ENCODE data around the gene CHN2.

Gene CHN2

GRCh38 chr7:29412912-29413311 is 218.3 kb downstream of the CHN2 start:
- DNase-seq, result no peak

- no peak for DNase-seq
Observed at GRCh38 chr7:29413626-29414136, 219.1 kb downstream of the CHN2 start.

GRCh38 chr7:29414216-29414615 is 219.6 kb downstream of the CHN2 start:
- no peak for DNase-seq

DNA sequence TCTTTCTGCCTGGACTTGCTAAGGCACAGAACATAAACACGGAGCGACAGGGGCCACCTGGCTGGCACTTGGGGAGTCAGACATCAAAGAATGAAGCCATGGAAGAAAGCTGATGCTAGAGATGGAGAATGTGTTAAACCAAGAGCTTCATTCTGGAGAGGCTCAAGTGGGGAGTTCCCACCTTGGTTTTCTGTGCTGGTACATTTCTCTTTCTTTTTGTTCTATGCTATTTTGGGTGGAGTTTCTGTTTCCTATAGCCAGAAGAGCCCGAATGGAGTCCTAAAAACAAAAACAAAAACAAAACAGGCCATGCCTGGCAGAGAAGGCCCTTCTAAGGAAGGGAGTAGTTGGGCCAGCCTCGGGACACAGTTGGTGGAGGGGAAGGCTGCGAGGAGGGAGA is 220.6 kb downstream of the CHN2 start:
- DNase-seq, result no peak

DNA sequence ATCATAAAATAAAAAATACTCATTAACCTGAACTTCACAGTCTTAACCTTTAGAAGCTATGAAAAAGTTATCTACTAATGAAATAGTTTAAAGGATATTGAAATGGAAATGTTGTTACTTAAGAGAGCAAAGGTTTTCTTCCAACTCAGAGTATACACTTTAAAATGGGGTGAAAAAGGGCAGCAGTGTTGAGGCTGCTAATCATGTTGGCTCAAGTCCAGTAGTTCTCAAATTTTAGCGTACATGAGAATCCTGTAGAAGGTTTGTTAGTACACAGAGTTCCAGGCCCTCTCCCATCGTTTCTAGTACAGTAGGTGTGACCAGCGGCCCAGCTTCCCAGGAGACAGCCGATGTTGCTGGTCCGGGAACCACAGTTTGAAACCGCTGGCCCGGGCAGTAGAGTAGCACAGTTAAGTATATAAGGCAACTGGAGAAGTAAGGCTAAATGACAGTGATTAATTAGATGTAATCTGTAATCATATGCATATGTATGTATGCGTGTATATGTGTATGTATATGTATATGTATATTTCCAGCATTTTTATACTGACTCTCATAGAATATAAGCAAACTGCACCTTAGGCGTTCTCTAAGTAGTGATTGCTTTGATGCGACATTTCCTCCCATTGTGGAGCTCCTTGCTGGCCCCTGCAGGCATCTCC is 221.8 kb downstream of the CHN2 start:
- no peak for DNase-seq

GRCh38 chr7:29416938-29417305 is 222.3 kb downstream of the CHN2 start:
- no peak for DNase-seq

DNA sequence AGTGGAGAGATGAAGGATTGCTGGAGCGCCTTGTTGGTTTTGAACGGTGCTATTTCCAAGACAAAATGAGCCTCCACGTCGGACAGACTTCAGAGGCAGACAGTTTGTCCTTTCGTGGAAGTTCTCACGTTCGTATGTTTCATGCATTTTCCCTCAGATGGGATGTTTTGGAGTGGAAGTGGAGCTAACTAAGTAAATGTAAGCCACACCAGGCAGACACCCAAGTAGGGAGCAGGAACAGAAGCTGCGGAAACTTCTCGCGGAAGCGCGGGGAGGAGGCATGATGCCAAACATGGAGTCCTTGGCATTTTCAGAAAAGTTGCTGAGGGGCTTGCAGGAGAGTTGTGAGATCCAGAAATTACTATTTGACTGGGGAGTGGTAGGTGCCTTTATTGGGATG is 223.5 kb downstream of the CHN2 start:
- DNase-seq, result no peak

- DNase-seq, result no peak
Observed at GRCh38 chr7:29418651-29419050, 224.1 kb downstream of the CHN2 start.

GRCh38 chr7:29420011-29420410 is 225.4 kb downstream of the CHN2 start:
- no peak for DNase-seq

DNA sequence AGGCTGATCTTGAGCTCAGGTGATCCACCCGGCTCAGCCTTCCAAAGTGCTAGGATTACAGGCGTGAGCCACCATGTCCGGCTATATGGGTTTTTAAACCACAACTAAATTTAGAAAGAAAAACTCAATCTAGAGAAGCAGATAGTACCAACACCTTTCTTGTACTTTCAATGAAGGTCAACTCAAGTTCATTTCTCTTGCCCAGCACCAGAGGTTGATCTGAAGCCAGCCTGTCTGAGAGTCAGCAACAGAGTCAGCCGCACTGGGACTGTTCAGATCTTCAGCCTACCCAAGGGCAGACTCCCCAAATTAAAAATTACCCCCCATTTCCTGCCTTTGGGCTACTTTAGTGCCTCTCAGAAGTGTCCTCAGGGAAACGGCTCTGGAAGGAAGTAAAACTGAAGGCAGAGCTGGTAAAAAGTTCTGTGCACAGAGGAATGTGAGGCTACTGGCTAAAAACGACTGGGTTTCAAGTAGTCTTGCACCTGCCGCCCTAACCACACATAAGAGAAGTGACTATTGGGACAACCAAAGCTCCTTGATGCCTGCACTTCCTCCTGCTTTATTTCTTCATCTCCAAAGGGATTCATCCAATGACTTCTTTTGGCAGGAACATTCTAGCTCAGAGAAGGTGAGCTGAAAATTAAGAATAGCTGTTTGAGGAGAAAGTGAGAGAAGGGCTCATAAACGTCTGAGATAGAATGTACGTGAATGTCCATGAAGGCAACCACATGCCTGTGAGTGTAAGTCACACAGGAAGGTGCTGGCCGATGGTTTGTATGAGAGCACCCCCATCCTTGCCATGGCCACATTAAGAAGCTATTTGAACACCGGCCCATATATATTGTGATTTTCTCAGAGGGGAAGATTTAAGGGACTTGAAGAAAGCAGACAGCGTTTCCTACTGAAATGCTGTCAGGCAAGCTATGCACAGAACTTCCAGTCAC is 226.7 kb downstream of the CHN2 start:
- no peak for DNase-seq

DNA sequence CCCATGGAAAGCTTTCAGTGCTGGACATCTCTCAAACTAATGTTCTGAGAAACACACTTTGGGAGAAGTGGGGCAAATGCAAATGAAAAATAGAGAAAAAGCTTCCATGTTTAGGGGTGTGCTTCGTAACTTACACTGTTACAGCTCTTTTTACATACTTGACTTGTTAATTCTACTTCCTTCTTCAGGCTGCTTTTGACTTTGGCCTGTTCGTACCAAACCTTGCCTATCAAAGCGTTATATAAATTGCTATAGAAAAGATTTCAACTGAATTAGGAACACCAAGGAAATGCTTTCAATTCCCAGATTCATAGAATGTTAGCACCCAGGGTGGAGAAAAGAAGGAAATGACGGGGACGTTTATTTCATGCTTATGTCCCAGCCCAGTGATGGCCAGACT is 228.3 kb downstream of the CHN2 start:
- DNase-seq, result no peak

GRCh38 chr7:29424295-29424983 is 229.9 kb downstream of the CHN2 start:
- no peak for DNase-seq

GRCh38 chr7:29424984-29425309 is 230.4 kb downstream of the CHN2 start:
- DNase-seq, result no peak

DNA sequence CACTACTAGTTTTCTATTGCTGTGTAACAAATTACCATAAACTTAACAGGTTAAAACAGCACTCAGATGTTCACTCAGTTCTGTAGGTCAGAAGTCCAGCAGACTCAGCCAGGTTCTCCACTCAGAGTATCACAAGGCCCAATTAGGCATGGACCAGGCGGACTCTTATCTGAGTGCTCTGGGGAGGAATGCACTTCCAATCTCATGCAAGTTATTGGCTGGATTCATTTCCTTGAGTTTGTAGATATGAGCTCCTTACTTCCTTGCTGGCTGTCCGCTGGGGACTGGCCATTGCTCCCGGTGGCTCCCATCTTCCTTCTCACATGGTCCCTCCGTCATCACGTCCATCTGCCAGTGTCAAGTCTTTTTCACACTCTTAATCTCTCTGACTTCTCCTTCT is 232.0 kb downstream of the CHN2 start:
- DNase-seq, result no peak

GRCh38 chr7:29429401-29429800 is 234.8 kb downstream of the CHN2 start:
- no peak for DNase-seq

DNA sequence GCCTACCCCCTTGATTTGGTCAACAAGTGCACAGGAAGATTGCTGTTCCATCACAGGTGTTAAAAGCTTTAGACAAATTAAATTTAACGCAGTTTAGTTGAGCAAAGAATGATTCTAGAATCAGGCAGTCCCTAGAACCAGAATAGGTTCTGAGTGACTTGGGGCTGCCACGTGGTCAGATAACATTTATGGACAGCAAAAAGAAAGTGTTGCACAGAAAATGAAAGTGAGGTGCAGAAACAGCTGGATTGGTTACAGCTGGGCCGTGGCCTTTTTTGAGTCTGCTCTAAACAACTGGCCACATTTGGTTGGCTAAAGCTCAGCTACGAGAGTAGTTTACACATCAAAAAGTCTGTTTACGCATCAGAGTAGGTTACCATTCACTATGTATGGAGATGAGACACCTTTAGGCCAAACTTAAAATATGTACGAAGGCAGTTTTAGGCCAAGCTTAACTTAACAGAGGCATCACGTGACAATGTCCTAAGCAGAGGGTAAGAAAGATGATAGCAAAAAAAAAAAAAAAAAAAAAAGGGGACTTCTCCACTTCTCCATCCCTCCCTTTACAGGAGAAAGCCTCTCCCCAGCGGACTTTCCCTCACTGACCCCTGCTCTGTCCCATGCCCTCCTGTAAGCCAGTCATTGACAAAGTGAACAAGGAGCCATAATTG is 235.8 kb downstream of the CHN2 start:
- DNase-seq, result no peak

DNA sequence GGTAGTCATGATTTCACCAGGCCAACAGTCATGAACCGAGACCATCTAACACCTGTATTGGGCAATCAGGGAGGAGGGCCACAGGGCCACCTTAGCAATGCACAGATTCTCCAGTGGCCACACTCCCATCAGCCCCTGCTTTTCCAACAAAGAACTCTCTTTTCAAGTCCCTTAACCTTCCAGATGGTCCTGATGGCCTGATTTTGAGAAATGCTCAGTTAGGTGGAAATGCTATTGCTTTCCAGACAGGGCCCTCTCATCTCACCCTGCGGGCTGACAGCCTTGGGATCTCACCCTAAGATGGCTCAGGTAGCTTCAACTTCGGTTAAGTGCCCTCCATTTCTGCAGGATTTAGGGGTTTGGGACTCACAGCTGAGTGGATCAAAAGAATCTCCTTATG is 237.1 kb downstream of the CHN2 start:
- no peak for DNase-seq

DNA sequence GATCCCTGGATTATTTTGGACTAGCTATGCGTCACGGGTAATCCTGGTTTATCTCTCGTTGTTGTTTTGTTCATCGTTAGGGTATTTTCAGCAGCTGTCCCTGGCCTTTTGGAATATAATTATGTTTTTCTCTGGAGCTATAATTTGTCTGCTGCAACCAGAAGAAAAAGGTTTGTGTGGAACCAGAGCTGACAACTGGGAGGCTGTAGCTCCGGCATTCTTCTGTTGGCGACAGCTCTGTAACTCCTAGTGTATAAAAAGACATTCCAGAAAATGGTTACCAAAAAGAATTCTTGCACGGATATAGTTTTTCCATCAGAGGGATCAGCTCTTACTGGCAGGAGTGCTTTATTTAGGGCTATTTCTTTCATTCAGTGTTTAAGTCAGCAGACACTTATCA is 238.1 kb downstream of the CHN2 start:
- DNase-seq, result no peak

DNA sequence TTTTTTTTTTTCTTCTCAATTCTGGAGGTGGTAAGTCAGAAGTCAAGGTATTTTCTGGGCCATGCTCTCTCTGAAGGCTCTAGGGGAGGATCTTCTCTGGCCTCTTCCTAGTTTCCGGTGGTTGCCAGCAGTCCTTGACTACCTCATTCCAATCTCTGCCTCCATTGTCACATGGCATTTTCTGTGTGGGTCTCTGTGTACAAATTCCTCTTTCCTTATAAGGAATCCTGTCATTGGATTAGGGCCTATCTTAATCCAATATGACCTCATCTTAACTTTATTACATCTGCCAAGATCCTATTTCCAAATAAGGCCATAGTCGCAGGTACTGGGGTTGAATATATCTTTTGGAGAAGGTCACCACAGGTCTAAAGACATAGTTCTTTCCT is 239.8 kb downstream of the CHN2 start:
- no peak for DNase-seq

GRCh38 chr7:29435167-29435566 is 240.6 kb downstream of the CHN2 start:
- DNase-seq, result no peak

DNA sequence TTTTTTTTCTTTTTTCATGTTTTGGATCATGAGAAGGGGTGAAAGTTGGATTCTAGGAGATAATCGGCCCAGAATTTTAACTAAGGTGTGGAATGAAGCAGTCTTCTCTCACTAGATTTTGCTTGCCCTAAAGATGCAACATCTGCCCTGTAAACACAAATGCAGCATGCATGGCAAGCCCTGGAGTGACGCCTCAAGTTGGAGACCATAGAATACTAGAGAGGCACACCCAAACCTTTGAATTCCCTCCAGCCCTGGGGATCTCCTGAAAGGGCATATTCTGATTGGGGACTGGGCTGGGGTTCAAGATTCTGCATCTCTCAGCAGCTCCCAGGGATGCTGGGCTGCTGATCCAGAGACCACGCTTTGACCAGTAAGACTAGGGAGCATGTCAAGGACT is 241.3 kb downstream of the CHN2 start:
- no peak for DNase-seq

DNA sequence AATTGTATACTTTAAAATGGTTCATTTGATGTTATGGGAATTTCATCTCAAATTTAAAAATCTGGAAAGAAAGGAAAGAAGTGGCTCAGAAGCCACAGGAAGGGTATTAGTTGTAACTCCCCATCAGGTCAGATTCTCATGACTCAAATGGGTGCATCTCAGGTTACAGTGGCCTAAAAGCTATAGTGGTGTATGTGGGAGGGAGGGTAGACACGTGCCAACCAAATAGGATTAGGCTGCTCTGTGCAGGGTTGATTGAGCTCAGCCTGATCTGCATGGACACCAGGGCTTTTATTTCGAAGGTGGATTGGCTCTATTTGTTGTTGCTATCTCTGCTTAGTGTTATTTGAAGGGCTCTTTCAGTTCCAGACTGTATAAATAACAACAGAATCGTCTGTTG is 247.6 kb downstream of the CHN2 start:
- DNase-seq, result no peak

DNA sequence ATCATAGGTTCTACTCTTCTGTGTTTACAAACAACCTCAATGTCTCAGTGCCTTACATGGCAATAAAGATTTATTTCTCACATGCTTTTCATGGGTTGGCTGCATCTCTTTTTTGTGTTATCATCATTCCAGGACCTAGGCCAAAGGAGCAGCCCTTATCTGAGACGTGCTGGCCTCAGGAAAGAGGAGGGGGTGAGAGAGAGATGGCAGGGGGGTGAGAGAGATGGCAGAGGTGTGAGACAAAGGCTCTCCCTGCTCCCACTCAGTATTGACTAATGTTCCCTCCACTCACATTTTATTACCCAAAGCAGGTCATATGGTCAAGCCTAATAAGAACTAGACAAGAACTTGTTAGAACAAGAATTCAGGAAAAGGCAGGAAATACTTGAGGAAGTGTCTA is 249.0 kb downstream of the CHN2 start:
- DNase-seq, result no peak
